Keratinocyte (primary cell): Measurements from ENCODE around the gene STEAP2. TPM values are rescaled to one million over a fixed set of nuclear protein-coding genes. Genes with fewer than 3 reads are reported as not detected.

ENCODE experiments used
- DNase-seq: peaks from one replicate; pipeline ENCODE4 v3.0.0-alpha.2; 2011; ENCODE audit warnings: low read depth, missing footprints, low spot score
- FAIRE-seq: peaks from 2 replicates; lab custom pipeline; 2011; peaks lifted over from hg19 to GRCh38; lab: Jason Lieb, UNC
- H2AFZ ChIP-seq: 2 replicates; pipeline ENCODE4 v1.6.0; 2012; ENCODE audit warnings: low read length, control low read depth, inconsistent platforms; ENCODE audit not compliant: control insufficient read depth
- H3K27ac ChIP-seq: 2 replicates; pipeline ENCODE4 v1.5.1; 2011; ENCODE audit warnings: low read length; ENCODE audit not compliant: control insufficient read depth, insufficient read depth
- H3K27me3 ChIP-seq: 3 replicates; pipeline ENCODE4 v1.6.0; 2011; ENCODE audit warnings: low read length; ENCODE audit not compliant: control insufficient read depth, insufficient read depth; ENCODE audit errors: extremely low read depth
- H3K36me3 ChIP-seq, 2 experiments: 2 replicates in 1 of 2; 3 replicates in 1 of 2; pipeline ENCODE4 v1.5.1; 2011; ENCODE audit warnings: low read length in 2 of 2, mild to moderate bottlenecking in 1 of 2; ENCODE audit not compliant: control insufficient read depth in 2 of 2, insufficient read depth in 2 of 2; ENCODE audit errors: extremely low read depth in 1 of 2
- H3K4me1 ChIP-seq: 3 replicates; pipeline ENCODE4 v1.5.1; 2011; ENCODE audit warnings: low read length; ENCODE audit not compliant: control insufficient read depth, insufficient read depth; ENCODE audit errors: extremely low read depth
- H3K4me2 ChIP-seq: 3 replicates; pipeline ENCODE4 v1.6.0; 2011; ENCODE audit warnings: low read depth, low read length; ENCODE audit not compliant: control insufficient read depth, insufficient read depth; ENCODE audit errors: extremely low read depth
- H3K4me3 ChIP-seq, 3 experiments: fragments of 200-600 bp in 1 of 3; sonication (generic) in 1 of 3; 2 replicates in 2 of 3; 3 replicates in 1 of 3; pipeline ENCODE4 v1.5.1; 2011 to 2016; ENCODE audit warnings: low read length in 3 of 3, mild to moderate bottlenecking in 3 of 3, control low read depth in 2 of 3, inconsistent platforms in 1 of 3, low read depth in 1 of 3, mixed read lengths in 1 of 3, mixed run types in 1 of 3, moderate library complexity in 1 of 3; ENCODE audit not compliant: control insufficient read depth in 2 of 3, insufficient read depth in 2 of 3; ENCODE audit errors: extremely low read depth in 1 of 3
- H3K79me2 ChIP-seq: 2 replicates; pipeline ENCODE4 v1.6.0; 2012; ENCODE audit warnings: low read length; ENCODE audit not compliant: control insufficient read depth, insufficient read depth
- H3K9ac ChIP-seq: 3 replicates; pipeline ENCODE4 v1.6.0; 2011; ENCODE audit warnings: low read length; ENCODE audit not compliant: control insufficient read depth, insufficient read depth; ENCODE audit errors: extremely low read depth
- H3K9me1 ChIP-seq: 3 replicates; pipeline ENCODE4 v1.6.0; 2011; ENCODE audit warnings: low read length; ENCODE audit not compliant: control insufficient read depth, insufficient read depth; ENCODE audit errors: extremely low read depth
- H3K9me3 ChIP-seq: 2 replicates; pipeline ENCODE4 v1.5.1; 2012; ENCODE audit warnings: low read depth, low read length; ENCODE audit not compliant: control insufficient read depth
- H4K20me1 ChIP-seq: 3 replicates; pipeline ENCODE4 v1.6.0; 2011; ENCODE audit warnings: low read length; ENCODE audit not compliant: control insufficient read depth, insufficient read depth; ENCODE audit errors: extremely low read depth
- CTCF ChIP-seq, 3 experiments: IDR thresholded peaks in 1 of 3; conservative IDR thresholded peaks in 1 of 3; optimal IDR thresholded peaks in 1 of 3; 2 replicates in 2 of 3; 3 replicates in 1 of 3; pipeline versions ENCODE3 to v1.5.1; 2011; ENCODE audit warnings: low read length in 3 of 3, mild to moderate bottlenecking in 3 of 3, moderate library complexity in 2 of 3, control low read depth in 1 of 3, inconsistent platforms in 1 of 3; ENCODE audit not compliant: insufficient read depth in 2 of 3; ENCODE audit errors: extremely low read depth in 1 of 3
- EZH2 ChIP-seq: IDR thresholded peaks from one replicate; pipeline ENCODE4 v1.6.1; 2012; ENCODE audit warnings: inconsistent platforms, mild to moderate bottlenecking, low read length, moderate library complexity
- dilution Hi-C: fragments of 300-500 bp; cut with MboI; formaldehyde crosslinking; loops from one replicate; pipeline ENCODE4 v1.7.0; 2020; ENCODE audit warnings: low sequenced_read_pairs; ENCODE audit not compliant: extremely low pct_ligation_motif_present
- polyA plus RNA-seq, 5 experiments: library from polyadenylated mRNA; depleted of rRNA in 3 of 5; stranded (reverse) in 3 of 5; stranded (forward) in 1 of 5; unstranded in 1 of 5; fragments of >200 nt; gene quantifications; 1 replicate in 1 of 5; 2 replicates in 3 of 5; 3 replicates in 1 of 5; pipeline versions ENCODE4 v1.2.1 to v1.2.3, GENCODE V29; 2011 to 2012; ENCODE audit warnings: missing spikeins in 2 of 5, low read depth in 1 of 5, low replicate concordance in 1 of 5

The STEAP2 gene
- polyA plus RNA-seq, 1 donor (not counting 4 experiments of a cell fraction or from before 2014, with no cell fraction given) = 3.9 TPM

GRCh38 chr7:90210981-90211380, 559 bp upstream of the STEAP2 start:
- no peaks in the 10 kb centered on the region for H3K9me1 ChIP-seq
- H3K36me3 ChIP-seq = no peaks in the 10 kb centered on the region
- H2AFZ ChIP-seq = peak overlapping the region; percentile 84
- peak overlapping the region; percentile 44 for H3K27ac ChIP-seq
- peak overlapping the region; percentile 65 to 67 (median 66) for H3K4me3 ChIP-seq
- no peaks in the 10 kb centered on the region for H3K27me3 ChIP-seq
- H3K4me2 ChIP-seq = peak overlapping the region; percentile 84
- dilution Hi-C loops = no loop called here
- peak overlapping the region; percentile 71 for H3K9ac ChIP-seq
- H3K9me3 ChIP-seq = no peaks in the 10 kb centered on the region
- no peaks in the 10 kb centered on the region for H4K20me1 ChIP-seq
- no peaks in the 10 kb centered on the region for H3K79me2 ChIP-seq
- no peak for TF ChIP-seq CTCF (optimal IDR thresholded peaks at IDR 0.05 in 1 of 3, IDR thresholded peaks at IDR 0.05 in 1 of 3, conservative IDR thresholded peaks at IDR 0.05 in 1 of 3; ENCODE audit: extremely low read depth in 1 of 3, insufficient read depth in 2 of 3, low read length in 3 of 3)
- TF ChIP-seq EZH2 = no peak
- peaks cover 11% of the 10 kb centered on the region for H3K4me1 ChIP-seq
- DNase-seq = no peak
- FAIRE-seq = no peak

GRCh38 chr7:90212149-90212495, 582 bp downstream of the STEAP2 start:
- Histone ChIP-seq H3K9me3 (no peaks in the 10 kb centered on the region), H4K20me1 (no peaks in the 10 kb centered on the region), H3K79me2 (no peaks in the 10 kb centered on the region), H3K27ac (no peak overlapping the region), H2AFZ (peak overlapping the region; percentile 85), H3K9me1 (no peaks in the 10 kb centered on the region), H3K4me2 (peak overlapping the region; percentile 84), H3K36me3 (no peaks in the 10 kb centered on the region), H3K9ac (peak overlapping the region; percentile 71), H3K4me1 (peaks cover 11% of the 10 kb centered on the region), H3K27me3 (no peaks in the 10 kb centered on the region), H3K4me3 (peak overlapping the region; percentile 65 to 67 (median 66))
- TF ChIP-seq EZH2 (no peak), CTCF (optimal IDR thresholded peaks at IDR 0.05 in 1 of 3, IDR thresholded peaks at IDR 0.05 in 1 of 3, conservative IDR thresholded peaks at IDR 0.05 in 1 of 3; ENCODE audit: extremely low read depth in 1 of 3, insufficient read depth in 2 of 3, low read length in 3 of 3) (no peak)
- FAIRE-seq = no peak
- DNase-seq = no peak
- dilution Hi-C loops = no loop called here
